ENCODE data around the gene HMGB3. TPM values are rescaled to one million over a fixed set of nuclear protein-coding genes. Genes with fewer than 3 reads are reported as not detected.

HMGB3 gene
- total and polyA plus RNA-seq, 2 experiments from 2014 or later, result 140 to 633 TPM

DNA sequence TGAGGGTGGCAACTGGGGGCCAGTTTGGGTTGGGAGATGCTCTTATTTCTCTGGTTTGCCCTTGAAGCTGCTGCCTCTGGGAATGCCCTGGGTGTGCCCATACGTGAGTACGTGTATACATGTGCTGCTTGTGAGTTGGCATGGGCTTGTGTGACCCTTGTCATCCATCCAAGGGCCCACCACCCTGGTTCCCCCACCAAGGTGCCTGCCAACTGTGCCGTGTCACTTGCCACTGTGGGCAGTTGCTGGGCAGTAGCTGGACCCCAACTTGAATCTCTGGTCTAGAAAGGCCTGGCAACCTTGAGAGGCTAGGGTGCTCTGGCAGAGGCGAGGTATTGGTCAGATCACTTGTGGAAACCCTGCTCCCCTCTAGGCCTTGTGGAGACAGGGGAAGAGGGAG, 2.4 kb upstream of the HMGB3 start:
- H3K36me3 Mint-ChIP-seq (ENCODE audit: low read depth), result peaks cover 12% of the 10 kb centered on the region
- DNase-seq (ENCODE audit: low spot score) (no peak), ATAC-seq (no peak)
- H3K27ac Mint-ChIP-seq, result no peak overlapping the region
- peaks cover 8% of the 10 kb centered on the region for H3K27me3 Mint-ChIP-seq (ENCODE audit: insufficient read depth, low read depth, poor library complexity)
- Histone ChIP-seq H3K79me2 (replicated peaks; ENCODE audit: insufficient read depth) (peaks cover 13% of the 10 kb centered on the region), H3F3A (replicated peaks; ENCODE audit: low read depth) (no peaks in the 10 kb centered on the region), H2AFZ (no peak overlapping the region), H3K9me2 (ENCODE audit: insufficient read depth) (no peaks in the 10 kb centered on the region), H3K4me3 (no peak overlapping the region), H3K27ac (ENCODE audit: low read depth) (no peak overlapping the region), H4K20me1 (replicated peaks; ENCODE audit: insufficient read depth) (peaks cover 9% of the 10 kb centered on the region; the same call in 1 of the 2 replicates), H3K4me2 (no peak overlapping the region), H3K4me1 (ENCODE audit: insufficient read depth) (0 out of 2 replicates have a peak, but pooled peaks cover 3% of the 10 kb centered on the region), H3K27me3 (ENCODE audit: insufficient read depth) (peaks cover 9% of the 10 kb centered on the region), H3K36me3 (ENCODE audit: insufficient read depth) (no peaks in the 10 kb centered on the region)
- peaks cover 10% of the 10 kb centered on the region for H3K4me1 Mint-ChIP-seq
- TF ChIP-seq STAT1 (IDR thresholded peaks at IDR 0.05; ENCODE audit: unreplicated experiment), result no peak
- no peak for TF ChIP-seq EZH2phosphoT487 (IDR thresholded peaks at IDR 0.05; ENCODE audit: unreplicated experiment)
- TF ChIP-seq, protein P1, sequence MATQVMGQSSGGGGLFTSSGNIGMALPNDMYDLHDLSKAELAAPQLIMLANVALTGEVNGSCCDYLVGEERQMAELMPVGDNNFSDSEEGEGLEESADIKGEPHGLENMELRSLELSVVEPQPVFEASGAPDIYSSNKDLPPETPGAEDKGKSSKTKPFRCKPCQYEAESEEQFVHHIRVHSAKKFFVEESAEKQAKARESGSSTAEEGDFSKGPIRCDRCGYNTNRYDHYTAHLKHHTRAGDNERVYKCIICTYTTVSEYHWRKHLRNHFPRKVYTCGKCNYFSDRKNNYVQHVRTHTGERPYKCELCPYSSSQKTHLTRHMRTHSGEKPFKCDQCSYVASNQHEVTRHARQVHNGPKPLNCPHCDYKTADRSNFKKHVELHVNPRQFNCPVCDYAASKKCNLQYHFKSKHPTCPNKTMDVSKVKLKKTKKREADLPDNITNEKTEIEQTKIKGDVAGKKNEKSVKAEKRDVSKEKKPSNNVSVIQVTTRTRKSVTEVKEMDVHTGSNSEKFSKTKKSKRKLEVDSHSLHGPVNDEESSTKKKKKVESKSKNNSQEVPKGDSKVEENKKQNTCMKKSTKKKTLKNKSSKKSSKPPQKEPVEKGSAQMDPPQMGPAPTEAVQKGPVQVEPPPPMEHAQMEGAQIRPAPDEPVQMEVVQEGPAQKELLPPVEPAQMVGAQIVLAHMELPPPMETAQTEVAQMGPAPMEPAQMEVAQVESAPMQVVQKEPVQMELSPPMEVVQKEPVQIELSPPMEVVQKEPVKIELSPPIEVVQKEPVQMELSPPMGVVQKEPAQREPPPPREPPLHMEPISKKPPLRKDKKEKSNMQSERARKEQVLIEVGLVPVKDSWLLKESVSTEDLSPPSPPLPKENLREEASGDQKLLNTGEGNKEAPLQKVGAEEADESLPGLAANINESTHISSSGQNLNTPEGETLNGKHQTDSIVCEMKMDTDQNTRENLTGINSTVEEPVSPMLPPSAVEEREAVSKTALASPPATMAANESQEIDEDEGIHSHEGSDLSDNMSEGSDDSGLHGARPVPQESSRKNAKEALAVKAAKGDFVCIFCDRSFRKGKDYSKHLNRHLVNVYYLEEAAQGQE (IDR thresholded peaks at IDR 0.05; ENCODE audit: unreplicated experiment), result no peak
- no peak for TF ChIP-seq CREB1 (CRISPR knock-in tag; IDR thresholded peaks at IDR 0.05; ENCODE audit: low read depth)
- no peak for TF ChIP-seq ZNF114 (CRISPR knock-in tag; IDR thresholded peaks at IDR 0.05)
- TF ChIP-seq, protein P2, sequence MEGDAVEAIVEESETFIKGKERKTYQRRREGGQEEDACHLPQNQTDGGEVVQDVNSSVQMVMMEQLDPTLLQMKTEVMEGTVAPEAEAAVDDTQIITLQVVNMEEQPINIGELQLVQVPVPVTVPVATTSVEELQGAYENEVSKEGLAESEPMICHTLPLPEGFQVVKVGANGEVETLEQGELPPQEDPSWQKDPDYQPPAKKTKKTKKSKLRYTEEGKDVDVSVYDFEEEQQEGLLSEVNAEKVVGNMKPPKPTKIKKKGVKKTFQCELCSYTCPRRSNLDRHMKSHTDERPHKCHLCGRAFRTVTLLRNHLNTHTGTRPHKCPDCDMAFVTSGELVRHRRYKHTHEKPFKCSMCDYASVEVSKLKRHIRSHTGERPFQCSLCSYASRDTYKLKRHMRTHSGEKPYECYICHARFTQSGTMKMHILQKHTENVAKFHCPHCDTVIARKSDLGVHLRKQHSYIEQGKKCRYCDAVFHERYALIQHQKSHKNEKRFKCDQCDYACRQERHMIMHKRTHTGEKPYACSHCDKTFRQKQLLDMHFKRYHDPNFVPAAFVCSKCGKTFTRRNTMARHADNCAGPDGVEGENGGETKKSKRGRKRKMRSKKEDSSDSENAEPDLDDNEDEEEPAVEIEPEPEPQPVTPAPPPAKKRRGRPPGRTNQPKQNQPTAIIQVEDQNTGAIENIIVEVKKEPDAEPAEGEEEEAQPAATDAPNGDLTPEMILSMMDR (conservative IDR thresholded peaks at IDR 0.05; ENCODE audit: low read depth in 2 of 2), result no peak
- TF ChIP-seq POLR2AphosphoS5 (IDR thresholded peaks at IDR 0.05; ENCODE audit: low read depth), result no peak
- no peak for TF ChIP-seq ZNF331 (CRISPR knock-in tag; IDR thresholded peaks at IDR 0.05; ENCODE audit: low read depth)
- no peak overlapping the region for H3K4me3 Mint-ChIP-seq
- H3K9me3 Mint-ChIP-seq, result peaks cover 4% of the 10 kb centered on the region; the same call in 1 of the 3 replicates

DNA sequence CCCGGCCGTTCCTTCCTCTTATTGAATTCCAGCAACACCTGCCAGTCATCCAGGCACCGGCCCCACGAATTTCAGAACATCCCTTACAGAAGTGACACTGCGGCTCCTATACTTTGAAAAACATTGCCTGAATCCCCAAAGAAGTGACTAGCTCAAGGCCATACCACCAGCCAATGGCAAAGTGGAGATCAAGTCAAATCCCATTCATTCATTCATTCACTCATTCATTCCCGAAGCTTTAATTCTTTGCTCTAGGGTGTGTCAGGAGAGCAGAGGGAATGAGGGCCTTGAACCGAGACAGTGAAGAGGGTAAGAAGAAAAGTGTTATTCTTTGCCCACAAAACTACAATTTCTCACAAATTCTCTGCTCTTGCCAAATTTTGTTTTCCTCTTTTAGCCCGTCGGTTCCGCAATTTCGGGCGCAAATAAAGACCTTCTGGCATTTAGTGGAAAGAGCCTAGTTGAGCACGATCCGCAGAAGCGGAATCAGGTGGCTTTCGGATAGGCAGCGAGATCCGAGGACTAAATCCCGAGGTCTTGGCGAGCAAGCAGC, 824 bp upstream of the HMGB3 start:
- Histone ChIP-seq H3F3A (replicated peaks; ENCODE audit: low read depth) (no peaks in the 10 kb centered on the region), H3K9me2 (ENCODE audit: insufficient read depth) (no peaks in the 10 kb centered on the region), H3K4me3 (peak overlapping the region; percentile 62), H3K4me1 (ENCODE audit: insufficient read depth) (0 out of 2 replicates have a peak, but pooled peaks cover 3% of the 10 kb centered on the region), H3K27me3 (ENCODE audit: insufficient read depth) (peaks cover 9% of the 10 kb centered on the region), H3K36me3 (ENCODE audit: insufficient read depth) (peaks cover 8% of the 10 kb centered on the region), H3K4me2 (peak overlapping the region; percentile 92), H3K79me2 (replicated peaks; ENCODE audit: insufficient read depth) (peaks cover 19% of the 10 kb centered on the region), H4K20me1 (replicated peaks; ENCODE audit: insufficient read depth) (peaks cover 9% of the 10 kb centered on the region; the same call in 1 of the 2 replicates), H2AFZ (no peak overlapping the region), H3K27ac (ENCODE audit: low read depth) (no peak overlapping the region)
- DNase-seq (ENCODE audit: low spot score) (peak; percentile 30), ATAC-seq (no peak)
- peaks cover 15% of the 10 kb centered on the region for H3K4me1 Mint-ChIP-seq
- peaks cover 28% of the 10 kb centered on the region for H3K36me3 Mint-ChIP-seq (ENCODE audit: low read depth)
- H3K27ac Mint-ChIP-seq, result no peak overlapping the region; the same call in 1 of the 2 replicates
- H3K27me3 Mint-ChIP-seq (ENCODE audit: insufficient read depth, low read depth, poor library complexity), result peaks cover 9% of the 10 kb centered on the region
- H3K4me3 Mint-ChIP-seq, result peak overlapping the region; percentile 73
- TF ChIP-seq, protein P3, sequence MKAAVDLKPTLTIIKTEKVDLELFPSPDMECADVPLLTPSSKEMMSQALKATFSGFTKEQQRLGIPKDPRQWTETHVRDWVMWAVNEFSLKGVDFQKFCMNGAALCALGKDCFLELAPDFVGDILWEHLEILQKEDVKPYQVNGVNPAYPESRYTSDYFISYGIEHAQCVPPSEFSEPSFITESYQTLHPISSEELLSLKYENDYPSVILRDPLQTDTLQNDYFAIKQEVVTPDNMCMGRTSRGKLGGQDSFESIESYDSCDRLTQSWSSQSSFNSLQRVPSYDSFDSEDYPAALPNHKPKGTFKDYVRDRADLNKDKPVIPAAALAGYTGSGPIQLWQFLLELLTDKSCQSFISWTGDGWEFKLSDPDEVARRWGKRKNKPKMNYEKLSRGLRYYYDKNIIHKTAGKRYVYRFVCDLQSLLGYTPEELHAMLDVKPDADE (IDR thresholded peaks at IDR 0.05), result no peak
- no peak for TF ChIP-seq ZNF331 (CRISPR knock-in tag; IDR thresholded peaks at IDR 0.05; ENCODE audit: low read depth)
- no peak for TF ChIP-seq ZNF114 (CRISPR knock-in tag; IDR thresholded peaks at IDR 0.05)
- H3K9me3 Mint-ChIP-seq, result peaks cover 4% of the 10 kb centered on the region; the same call in 1 of the 3 replicates

Data from GM23338 (cell line).